ENCODE measurements around the gene SERAC1. TPM values are rescaled to one million over a fixed set of nuclear protein-coding genes. Genes with fewer than 3 reads are reported as not detected.
"Not testable (repeated sequence)": the region's sequence is repeated elsewhere in the genome, so short reads cannot be mapped to it uniquely, and the experiment has no call there.

Gene SERAC1
- total RNA-seq, 1 experiment from 2014 or later, result 14.4 TPM

DNA sequence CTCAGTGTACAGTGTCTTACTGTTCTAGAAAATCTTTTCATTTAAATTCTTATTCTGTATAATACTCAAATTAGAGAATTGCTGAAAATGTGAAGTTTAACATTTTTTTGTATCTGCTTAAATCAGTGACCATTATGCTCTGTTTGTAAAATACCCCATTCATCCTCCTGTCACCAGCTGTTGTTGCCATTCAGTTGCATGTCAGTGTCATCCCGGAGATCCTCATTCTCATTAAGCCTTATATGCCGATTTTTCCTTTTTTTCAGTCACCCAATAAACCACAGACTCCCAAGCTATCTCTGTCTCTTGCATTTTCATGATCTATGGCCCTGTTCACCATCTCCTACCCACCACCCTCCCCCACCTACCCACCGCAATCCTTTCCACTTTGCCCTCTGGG lies 20.5 kb upstream of the SERAC1 start:
- Histone ChIP-seq H3K36me3 (replicated peaks; ENCODE audit: control insufficient read depth, insufficient read depth, low read length) (no peaks in the 10 kb centered on the region; the same call in 1 of the 2 replicates), H3K27me3 (ENCODE audit: control insufficient read depth, insufficient read depth, low read length) (no peaks in the 10 kb centered on the region), H3K4me3 (ENCODE audit: insufficient read depth, low read depth, low read length) (no peak overlapping the region)
- DNase-seq, result no peak

DNA sequence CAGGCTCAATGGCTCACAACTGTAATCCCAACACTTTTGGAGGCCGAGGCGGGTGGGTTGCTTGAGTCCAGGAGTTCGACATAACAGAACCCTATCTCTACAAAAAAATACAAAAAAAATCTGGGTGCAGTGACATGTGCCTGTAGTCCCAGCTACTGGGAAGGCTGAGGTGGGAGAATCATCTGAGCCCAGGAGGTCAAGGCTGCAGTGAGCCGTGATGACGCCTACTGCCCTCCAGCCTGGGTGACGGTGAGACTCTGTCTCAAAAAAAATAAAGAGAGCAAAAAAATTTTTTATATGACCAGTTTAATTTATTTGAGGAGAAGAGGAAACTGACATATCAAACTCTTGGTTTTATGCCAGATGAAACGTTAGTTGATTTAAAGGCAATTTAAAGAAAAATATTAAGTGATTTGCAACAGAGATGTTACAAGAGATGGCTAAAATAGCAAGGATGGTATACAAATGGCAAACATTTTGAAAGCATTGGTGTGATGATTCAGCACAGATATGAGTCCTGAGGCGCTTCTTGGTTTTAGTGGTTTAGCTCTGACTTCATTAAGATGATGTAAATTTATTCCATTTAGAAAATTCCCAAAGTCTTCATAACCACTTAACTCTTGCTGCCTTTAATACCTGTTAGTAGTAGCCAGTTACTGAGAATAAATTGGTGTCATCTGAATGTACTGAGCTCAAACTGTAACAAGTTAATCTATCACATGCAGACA lies 17.8 kb upstream of the SERAC1 start:
- H3K36me3 ChIP-seq (replicated peaks; ENCODE audit: control insufficient read depth, insufficient read depth, low read length), result no peaks in the 10 kb centered on the region
- no peak overlapping the region for H3K4me3 ChIP-seq (ENCODE audit: insufficient read depth, low read depth, low read length)
- DNase-seq, result no peak
- H3K27me3 ChIP-seq (ENCODE audit: control insufficient read depth, insufficient read depth, low read length), result no peaks in the 10 kb centered on the region

- Histone ChIP-seq H3K36me3 (replicated peaks; ENCODE audit: control insufficient read depth, insufficient read depth, low read length) (no peaks in the 10 kb centered on the region), H3K4me3 (ENCODE audit: insufficient read depth, low read depth, low read length) (no peak overlapping the region), H3K27me3 (ENCODE audit: control insufficient read depth, insufficient read depth, low read length) (no peaks in the 10 kb centered on the region)
- no peak for DNase-seq
Measured at GRCh38 chr6:158184608-158185007, 16.5 kb upstream of the SERAC1 start.

- not testable (repeated sequence) for H3K36me3 ChIP-seq (replicated peaks; ENCODE audit: control insufficient read depth, insufficient read depth, low read length); DNase-seq; H3K4me3 ChIP-seq (ENCODE audit: insufficient read depth, low read depth, low read length); H3K27me3 ChIP-seq (ENCODE audit: control insufficient read depth, insufficient read depth, low read length)
Measured at GRCh38 chr6:158183174-158183972, 15.3 kb upstream of the SERAC1 start.

- not testable (repeated sequence) for H3K4me3 ChIP-seq (ENCODE audit: insufficient read depth, low read depth, low read length)
Measured at GRCh38 chr6:158177712-158178111, 9.7 kb upstream of the SERAC1 start.

GRCh38 chr6:158175111-158175510 lies 7.0 kb upstream of the SERAC1 start:
- no peak for DNase-seq
- no peaks in the 10 kb centered on the region for H3K36me3 ChIP-seq (replicated peaks; ENCODE audit: control insufficient read depth, insufficient read depth, low read length)
- H3K4me3 ChIP-seq (ENCODE audit: insufficient read depth, low read depth, low read length), result no peak overlapping the region
- H3K27me3 ChIP-seq (ENCODE audit: control insufficient read depth, insufficient read depth, low read length), result no peaks in the 10 kb centered on the region

More at GRCh38 chr6:158177712-158178111, 9.7 kb upstream of the SERAC1 start:
- not testable (repeated sequence) for H3K36me3 ChIP-seq (replicated peaks; ENCODE audit: control insufficient read depth, insufficient read depth, low read length); H3K27me3 ChIP-seq (ENCODE audit: control insufficient read depth, insufficient read depth, low read length); DNase-seq

- no peaks in the 10 kb centered on the region for H3K27me3 ChIP-seq (ENCODE audit: control insufficient read depth, insufficient read depth, low read length)
- H3K4me3 ChIP-seq (ENCODE audit: insufficient read depth, low read depth, low read length), result no peak overlapping the region
- no peak for DNase-seq
Measured at GRCh38 chr6:158174514-158174913, 6.5 kb upstream of the SERAC1 start.

DNA sequence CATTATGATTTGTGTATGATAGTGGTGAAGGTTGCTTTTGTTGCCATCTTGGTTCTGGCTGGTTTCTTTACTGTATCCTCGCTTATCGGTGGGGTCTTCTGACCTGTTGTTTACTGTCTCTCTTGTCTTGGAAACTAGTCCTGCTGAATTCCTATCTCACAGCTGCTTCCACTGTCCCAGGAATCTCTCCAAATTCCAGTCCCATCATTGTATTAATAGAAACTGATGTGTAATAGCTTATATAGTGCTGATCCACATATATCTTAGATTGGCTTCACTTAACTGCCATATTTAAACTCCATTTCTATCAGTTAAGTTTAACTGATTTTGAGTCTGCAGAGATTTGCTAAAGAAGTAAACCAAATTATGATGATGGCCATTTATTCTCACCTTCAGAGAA lies 6.0 kb upstream of the SERAC1 start:
- no peak overlapping the region for H3K4me3 ChIP-seq (ENCODE audit: insufficient read depth, low read depth, low read length)
- DNase-seq, result no peak
- no peaks in the 10 kb centered on the region for H3K27me3 ChIP-seq (ENCODE audit: control insufficient read depth, insufficient read depth, low read length)
- H3K36me3 ChIP-seq (replicated peaks; ENCODE audit: control insufficient read depth, insufficient read depth, low read length), result no peaks in the 10 kb centered on the region

More at GRCh38 chr6:158174514-158174913, 6.5 kb upstream of the SERAC1 start:
- H3K36me3 ChIP-seq (replicated peaks; ENCODE audit: control insufficient read depth, insufficient read depth, low read length), result no peaks in the 10 kb centered on the region

GRCh38 chr6:158172001-158172400 lies 3.9 kb upstream of the SERAC1 start:
- no peak for DNase-seq
- H3K4me3 ChIP-seq (ENCODE audit: insufficient read depth, low read depth, low read length), result no peak overlapping the region
- H3K27me3 ChIP-seq (ENCODE audit: control insufficient read depth, insufficient read depth, low read length), result no peaks in the 10 kb centered on the region
- no peaks in the 10 kb centered on the region for H3K36me3 ChIP-seq (replicated peaks; ENCODE audit: control insufficient read depth, insufficient read depth, low read length)

DNA sequence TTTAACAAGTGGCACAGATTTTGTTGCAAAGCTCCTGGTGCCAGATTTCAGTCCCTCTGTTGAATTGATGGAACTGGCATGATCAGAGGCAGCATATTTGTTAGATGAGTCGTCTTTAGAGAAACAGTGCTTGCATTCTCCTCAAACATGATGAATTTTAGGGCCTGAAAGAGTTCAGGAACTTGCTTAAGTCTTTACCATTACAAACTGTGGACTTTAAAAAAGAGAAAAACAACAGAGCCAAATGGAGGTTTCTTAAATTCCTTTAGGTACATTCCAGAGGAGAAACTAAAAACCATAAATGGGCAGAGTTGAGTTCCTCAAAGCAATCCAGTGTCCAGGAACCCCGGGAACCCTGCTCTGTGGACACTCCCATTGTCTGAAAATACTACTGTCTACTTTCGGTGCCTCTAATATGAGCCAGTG lies 2.6 kb upstream of the SERAC1 start:
- Histone ChIP-seq H3K36me3 (replicated peaks; ENCODE audit: control insufficient read depth, insufficient read depth, low read length) (no peaks in the 10 kb centered on the region), H3K27me3 (ENCODE audit: control insufficient read depth, insufficient read depth, low read length) (no peaks in the 10 kb centered on the region), H3K4me3 (ENCODE audit: insufficient read depth, low read depth, low read length) (no peak overlapping the region)
- DNase-seq, result no peak

DNA sequence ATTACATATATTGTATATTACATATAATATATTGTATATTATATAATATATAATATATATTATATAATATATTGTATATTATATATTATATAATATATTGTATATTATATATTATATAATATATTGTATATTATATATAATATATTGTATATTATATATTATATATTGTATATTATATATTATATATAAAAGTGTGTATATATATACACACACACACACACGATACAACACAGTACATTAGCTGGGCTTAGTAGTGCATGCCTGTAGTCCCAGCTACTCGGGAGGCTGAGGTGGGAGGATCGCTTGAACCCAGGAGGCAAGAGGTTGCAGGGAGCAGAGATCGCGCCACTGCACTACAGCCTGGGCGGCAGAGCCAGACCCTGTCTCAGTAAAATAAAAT lies 1.6 kb upstream of the SERAC1 start:
- H3K27me3 ChIP-seq (ENCODE audit: control insufficient read depth, insufficient read depth, low read length); H3K4me3 ChIP-seq (ENCODE audit: insufficient read depth, low read depth, low read length); DNase-seq; H3K36me3 ChIP-seq (replicated peaks; ENCODE audit: control insufficient read depth, insufficient read depth, low read length): not testable (repeated sequence)

GRCh38 chr6:158165919-158166416 lies 2.1 kb downstream of the SERAC1 start:
- Histone ChIP-seq H3K36me3 (replicated peaks; ENCODE audit: control insufficient read depth, insufficient read depth, low read length) (no peaks in the 10 kb centered on the region), H3K27me3 (ENCODE audit: control insufficient read depth, insufficient read depth, low read length) (no peaks in the 10 kb centered on the region), H3K4me3 (ENCODE audit: insufficient read depth, low read depth, low read length) (no peak overlapping the region)
- DNase-seq, result no peak

DNA sequence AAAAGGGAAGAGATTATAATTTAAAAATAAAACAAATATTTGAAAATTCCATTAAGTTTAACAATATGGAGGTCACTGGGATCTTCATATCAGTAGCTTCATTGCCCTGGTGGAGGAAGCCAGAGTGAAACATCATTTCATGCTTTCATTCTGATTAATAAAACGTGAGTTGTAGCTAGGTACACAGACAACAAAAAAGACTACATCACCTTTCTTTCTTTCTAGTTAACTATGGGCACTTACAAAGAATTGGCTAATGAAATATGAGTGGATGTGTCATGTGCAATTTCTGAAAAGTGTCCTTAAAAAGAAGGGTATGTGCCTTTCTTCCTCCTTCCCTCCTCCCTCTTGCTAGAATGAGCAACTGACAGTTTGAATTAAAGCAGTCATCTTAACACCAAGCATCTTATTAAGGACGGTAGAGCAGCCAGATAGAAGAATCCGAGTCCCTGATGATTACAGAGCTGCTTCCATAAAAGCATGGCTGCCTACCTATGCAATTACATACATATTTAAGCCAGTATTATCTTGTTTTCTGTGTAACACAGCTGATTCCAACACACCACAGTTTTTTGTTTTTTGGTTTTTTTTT lies 3.4 kb downstream of the SERAC1 start:
- no peaks in the 10 kb centered on the region for H3K27me3 ChIP-seq (ENCODE audit: control insufficient read depth, insufficient read depth, low read length)
- H3K4me3 ChIP-seq (ENCODE audit: insufficient read depth, low read depth, low read length), result no peak overlapping the region
- no peak for DNase-seq
- H3K36me3 ChIP-seq (replicated peaks; ENCODE audit: control insufficient read depth, insufficient read depth, low read length), result no peaks in the 10 kb centered on the region

DNA sequence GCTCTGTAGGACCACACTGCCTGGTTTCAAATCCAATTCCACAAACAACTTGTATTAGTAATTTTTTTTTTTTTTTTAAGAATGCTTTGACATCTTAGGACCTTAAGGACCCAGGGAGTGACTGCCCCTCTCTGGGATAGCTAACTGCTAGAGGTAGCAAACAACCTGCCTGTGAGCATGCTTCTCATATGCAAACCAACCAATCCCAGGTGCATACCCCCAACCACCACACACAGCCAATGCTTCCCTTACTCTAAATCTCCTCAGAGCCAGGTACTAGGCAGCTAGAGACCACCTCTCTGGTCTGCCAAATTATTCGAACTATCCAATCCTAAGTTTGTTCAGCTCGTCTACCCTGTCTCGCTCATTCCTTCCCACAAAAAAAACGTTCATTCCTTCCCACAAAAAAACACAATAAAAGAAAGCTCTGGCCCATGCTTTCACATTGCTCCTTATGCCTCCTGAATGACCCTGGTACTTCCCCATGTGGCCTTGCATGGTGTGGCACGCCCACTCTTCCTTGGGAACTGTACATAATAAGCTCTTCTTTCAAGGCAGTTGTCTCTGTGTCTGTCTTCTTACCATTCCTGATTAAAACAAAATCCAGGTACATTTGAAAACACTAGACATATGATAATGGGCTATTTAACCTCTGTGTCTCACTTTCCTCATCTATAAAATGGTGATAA lies 6.4 kb downstream of the SERAC1 start:
- DNase-seq, result peak; percentile 28
- H3K4me3 ChIP-seq (ENCODE audit: insufficient read depth, low read depth, low read length), result no peak overlapping the region

More for the DNA sequence above, 6.4 kb downstream of the SERAC1 start:
- Histone ChIP-seq H3K36me3 (replicated peaks; ENCODE audit: control insufficient read depth, insufficient read depth, low read length) (no peaks in the 10 kb centered on the region), H3K27me3 (ENCODE audit: control insufficient read depth, insufficient read depth, low read length) (no peaks in the 10 kb centered on the region)
